GM12878 (cell line): ENCODE measurements around the gene MBOAT7. TPM values are rescaled to one million over a fixed set of nuclear protein-coding genes. Genes with fewer than 3 reads are reported as not detected.

Source experiments
- ATAC-seq: fragments of 200-7000 bp; cut with Tn5 transposase; 3 replicates; pipeline ENCODE4 v1.9.1; 2020; ENCODE audit warnings: mild to moderate bottlenecking, moderate library complexity
- BruUV-seq: library from RNA; stranded (reverse); fragments of 400-500 nt; replicated peaks from 2 replicates; lab custom pipeline; 2021; lab: Mats Ljungman, UMichigan
- CTCF ChIA-PET: fragments of 300-600 bp; sonication (Branson Sonifier 250); formaldehyde crosslinking; extraction: SDS; loops from one replicate; lab custom pipeline; 2021; ENCODE audit warnings: inconsistent platforms; lab: Yijun Ruan, JAX
- POLR2A ChIA-PET: fragments of 350-600 bp; formaldehyde crosslinking; extraction: SDS; loops from one replicate; lab custom pipeline; 2021; ENCODE audit warnings: inconsistent platforms; lab: Charles Lee
- RAD21 ChIA-PET: fragments of 300-600 bp; sonication (Branson Sonifier 250); formaldehyde crosslinking; loops from one replicate; lab custom pipeline; 2023; ENCODE audit warnings: antibody characterized with exemption; ENCODE audit not compliant: unreplicated experiment; lab: Charles Lee
- SMC1A ChIA-PET: fragments of 300-600 bp; sonication (Branson Sonifier 250); formaldehyde crosslinking; loops from one replicate; lab custom pipeline; 2023; ENCODE audit not compliant: unreplicated experiment, uncharacterized antibody; lab: Charles Lee
- DNase-seq: peaks from one replicate; pipeline ENCODE4 v3.0.0-alpha.2; 2011; ENCODE audit warnings: low read depth, low spot score
- FAIRE-seq: peaks from 3 replicates; lab custom pipeline; 2011; peaks lifted over from hg19 to GRCh38; lab: Jason Lieb, UNC
- H2AFZ ChIP-seq: 2 replicates; pipeline ENCODE4 v1.6.0; 2011; ENCODE audit warnings: low read depth, low read length, control low read depth; ENCODE audit not compliant: control insufficient read depth
- H3K27ac ChIP-seq: 2 replicates; pipeline ENCODE4 v1.5.1; 2011; ENCODE audit warnings: control low read depth; ENCODE audit not compliant: control insufficient read depth, insufficient read depth
- H3K27me3 ChIP-seq, 2 experiments: replicated peaks in 1 of 2; 2 replicates each; pipeline versions ENCODE4 v1.6.0 to v1.6.1; 2011; ENCODE audit warnings: low read length in 1 of 2; ENCODE audit not compliant: control insufficient read depth in 2 of 2, insufficient read depth in 2 of 2
- H3K36me3 ChIP-seq, 2 experiments: 2 replicates each; pipeline ENCODE4 v1.5.1; 2011; ENCODE audit warnings: low read length in 1 of 2; ENCODE audit not compliant: control insufficient read depth in 2 of 2, insufficient read depth in 2 of 2
- H3K4me1 ChIP-seq: 2 replicates; pipeline ENCODE4 v1.6.1; 2011; ENCODE audit warnings: mild to moderate bottlenecking, low read length, moderate library complexity, mixed read lengths; ENCODE audit not compliant: control insufficient read depth, insufficient read depth
- H3K4me2 ChIP-seq: 2 replicates; pipeline ENCODE4 v1.6.0; 2011; ENCODE audit warnings: control low read depth; ENCODE audit not compliant: control insufficient read depth, insufficient read depth
- H3K4me3 ChIP-seq: fragments of 200-600 bp; sonication (generic); 2 replicates; pipeline ENCODE4 v1.5.1; 2016
- H3K79me2 ChIP-seq: 2 replicates; pipeline ENCODE4 v1.6.0; 2011; ENCODE audit warnings: low read length; ENCODE audit not compliant: control insufficient read depth, insufficient read depth
- H3K9ac ChIP-seq: 2 replicates; pipeline ENCODE4 v1.8.0; 2011; ENCODE audit warnings: low read length, control low read depth, mixed read lengths; ENCODE audit not compliant: control insufficient read depth, insufficient read depth
- H3K9me3 ChIP-seq: replicated peaks from 3 replicates; pipeline ENCODE4 v1.5.1; 2011; ENCODE audit warnings: mild to moderate bottlenecking, low read length; ENCODE audit not compliant: control insufficient read depth, insufficient read depth
- H4K20me1 ChIP-seq: 2 replicates; pipeline ENCODE4 v1.6.0; 2011; ENCODE audit not compliant: control insufficient read depth, insufficient read depth
- ATF2 ChIP-seq: IDR thresholded peaks from 2 replicates; pipeline ENCODE4 v1.6.1; 2012; ENCODE audit warnings: low read length, inconsistent platforms
- CBX5 ChIP-seq: sonication (generic); IDR thresholded peaks from 2 replicates; pipeline ENCODE4 v1.6.1; 2016; ENCODE audit warnings: low read depth, moderate library complexity, mild to moderate bottlenecking, inconsistent platforms
- CHD1 ChIP-seq: IDR thresholded peaks from 2 replicates; pipeline ENCODE4 v1.6.1; 2012; ENCODE audit warnings: low read depth, low read length, improper control_type of control experiment
- CREB1 ChIP-seq: IDR thresholded peaks from 2 replicates; pipeline ENCODE4 v1.6.1; 2012; ENCODE audit warnings: low read depth, mild to moderate bottlenecking, inconsistent platforms
- CTCF ChIP-seq, 3 experiments: IDR thresholded peaks in 2 of 3; conservative IDR thresholded peaks in 1 of 3; 2 replicates each; pipeline ENCODE4 v1.5.1; 2011; ENCODE audit warnings: low read depth in 3 of 3, low read length in 3 of 3, mild to moderate bottlenecking in 3 of 3, control low read depth in 2 of 3, moderate library complexity in 2 of 3, inconsistent platforms in 1 of 3, mixed read lengths in 1 of 3; ENCODE audit not compliant: control insufficient read depth in 2 of 3, insufficient read depth in 1 of 3; ENCODE audit errors: extremely low read depth in 1 of 3
- IKZF1 ChIP-seq: fragments of 450-650 bp; conservative IDR thresholded peaks from 2 replicates; pipeline ENCODE4 v1.6.1; 2017; ENCODE audit warnings: antibody characterized with exemption, mild to moderate bottlenecking
- IKZF2 ChIP-seq, 2 experiments: fragments of 450-650 bp; IDR thresholded peaks; 2 replicates each; pipeline ENCODE4 v1.6.1; 2017; ENCODE audit warnings: mild to moderate bottlenecking in 2 of 2, moderate library complexity in 2 of 2
- LARP7 ChIP-seq: fragments of 450-650 bp; IDR thresholded peaks from 2 replicates; pipeline ENCODE4 v1.6.1; 2017; ENCODE audit warnings: mild to moderate bottlenecking
- MEF2B ChIP-seq: fragments of 450-650 bp; IDR thresholded peaks from 2 replicates; pipeline ENCODE4 v1.6.1; 2018; ENCODE audit warnings: mild to moderate bottlenecking, moderate library complexity; ENCODE audit not compliant: partially characterized antibody, poor library complexity, severe bottlenecking
- NR2F1 ChIP-seq: fragments of 450-650 bp; conservative IDR thresholded peaks from 2 replicates; pipeline ENCODE4 v1.6.1; 2017; ENCODE audit warnings: mild to moderate bottlenecking
- NRF1 ChIP-seq: conservative IDR thresholded peaks from 2 replicates; pipeline ENCODE4 v1.6.1; 2011; ENCODE audit warnings: mild to moderate bottlenecking, low read depth, low read length, improper control_type of control experiment
- RAD21 ChIP-seq: IDR thresholded peaks from 2 replicates; pipeline ENCODE4 v1.6.1; 2011; ENCODE audit warnings: mild to moderate bottlenecking, low read depth, low read length, moderate library complexity; ENCODE audit not compliant: insufficient read depth
- RBBP5 ChIP-seq: fragments of 200-600 bp; sonication (generic); conservative IDR thresholded peaks from 2 replicates; pipeline ENCODE4 v1.6.1; 2016
- SMC3 ChIP-seq: IDR thresholded peaks from 2 replicates; pipeline ENCODE4 v1.6.1; 2011; ENCODE audit warnings: low read length, improper control_type of control experiment, borderline replicate concordance
- SP1 ChIP-seq: IDR thresholded peaks from one replicate; pipeline ENCODE4 v1.6.1; 2011; ENCODE audit warnings: low read depth, low read length
- YY1 ChIP-seq: IDR thresholded peaks from 2 replicates; pipeline ENCODE4 v1.6.1; 2011; ENCODE audit warnings: low read depth, mild to moderate bottlenecking, low read length
- WGBS: methylation state at CpG from one replicate; pipeline ENCODE4 v1.1.6; 2016; ENCODE audit warnings: low lambda C conversion rate; ENCODE audit not compliant: insufficient replicate concordance, insufficient coverage; ENCODE audit errors: missing lambda C conversion rate; 5-methylcytosine and 5-hydroxymethylcytosine counted together
- in situ Hi-C: fragments of 300-500 bp; cut with MboI; formaldehyde crosslinking; loops from 9 replicates; pipeline ENCODE4 v1.14.3; 2018; ENCODE audit warnings: mixed read lengths
- intact Hi-C: fragments of 100-400 bp; cut with micrococcal nuclease; formaldehyde crosslinking; loops from one replicate; pipeline ENCODE4 v1.14.2; 2022; ENCODE audit not compliant: unreplicated experiment
- polyA plus RNA-seq, 11 experiments: library from polyadenylated mRNA; depleted of rRNA in 4 of 11; unstranded in 6 of 11; stranded (reverse) in 5 of 11; fragments of >200 nt; fragmentation: Nextera tagmentation in 4 of 11; fragmentation: Illumina TruSeq in 1 of 11; extraction: Ambion mirVana in 4 of 11; extraction: Trizol in 1 of 11; gene quantifications; 1 replicate in 1 of 11; 2 replicates in 10 of 11; pipeline versions ENCODE4 v1.2.1 to v1.2.3, GENCODE V29; 2011 to 2016; ENCODE audit warnings: inconsistent platforms in 2 of 11, missing spikeins in 2 of 11, low read depth in 1 of 11
- total RNA-seq, 4 experiments: library from RNA; depleted of rRNA in 3 of 4; stranded (reverse); fragments of >200 nt in 3 of 4; fragmentation: Illumina TruSeq in 1 of 4; extraction: Trizol in 1 of 4; gene quantifications; 2 replicates each; pipeline versions ENCODE4 v1.2.1 to v1.2.3, GENCODE V29; 2013 to 2021

The MBOAT7 gene
- total and polyA plus RNA-seq, 10 of the 15 experiments (the other 5 are each of a cell fraction or from before 2014, with no cell fraction given) = 0.69 to 44.5 (median 21.7) TPM

- no peak for DNase-seq
- Histone ChIP-seq H2AFZ (peak overlapping the region; percentile 71), H3K4me3 (no peak overlapping the region), H4K20me1 (no peaks in the 10 kb centered on the region), H3K9ac (no peak overlapping the region), H3K4me1 (no peaks in the 10 kb centered on the region), H3K9me3 (no peaks in the 10 kb centered on the region; the same call in 2 of the 3 replicates), H3K27ac (no peak overlapping the region), H3K4me2 (peak overlapping the region; percentile 50; the same call in 1 of the 2 replicates), H3K27me3 (no peaks in the 10 kb centered on the region), H3K79me2 (no peaks in the 10 kb centered on the region), H3K36me3 (no peaks in the 10 kb centered on the region)
- in situ Hi-C loops = no loop called here
- intact Hi-C loops = loop anchor here (1.0 kb wide), 1 partner anchor 63 kb away; no protein-coding TSS in a partner anchor
- ChIA-PET POLR2A (no interaction called here), RAD21 (interaction anchor here (1.2 kb wide), 1 partner anchor 99 kb away, joined by 3 read pairs; no protein-coding TSS in a partner anchor), CTCF (interaction anchor here (0.7 to 1.9 kb wide), 6 partner anchors 9 to 222 kb away, joined by 3 to 9 read pairs (median 4); partner anchors contain the start of gene LENG1), SMC1A (no interaction called here)
- peak; percentile 76 for FAIRE-seq
- 24% methylated on average over 23 of the region's 25 CpGs for WGBS
- peak; percentile 98 for ATAC-seq
- BruUV-seq = no TSS peak
- TF ChIP-seq CTCF (IDR thresholded peaks at IDR 0.05 in 2 of 3, conservative IDR thresholded peaks at IDR 0.05 in 1 of 3; ENCODE audit: control insufficient read depth in 2 of 3, extremely low read depth in 1 of 3, insufficient read depth in 1 of 3, low read depth in 3 of 3, low read length in 3 of 3) = peak; percentile 72 to 91 (median 81)
- TF ChIP-seq YY1 = 0 out of 2 replicates have a peak, but pooled peaks have one; percentile 19
- TF ChIP-seq RAD21 = peak; percentile 66
- TF ChIP-seq MEF2B = peak; percentile 79
- no peak for TF ChIP-seq CBX5
- TF ChIP-seq IKZF2 (IDR thresholded peaks at IDR 0.05) = 0 out of 4 replicates have a peak, but pooled peaks of 1 of the 2 experiments have one; percentile 20
- TF ChIP-seq IKZF1 = peak; percentile 28
- no peak for TF ChIP-seq RBBP5
- 0 out of 2 replicates have a peak, but pooled peaks have one; percentile 27 for TF ChIP-seq CREB1
- no peak for TF ChIP-seq CHD1
- peak; percentile 47 for TF ChIP-seq NR2F1
- no peak for TF ChIP-seq NRF1
- TF ChIP-seq SMC3 = peak; percentile 78
- no peak for TF ChIP-seq SP1
- no peak for TF ChIP-seq ATF2
- TF ChIP-seq LARP7 = 0 out of 2 replicates have a peak, but pooled peaks have one; percentile 23
Observed at GRCh38 chr19:54168174-54168917, 21.0 kb downstream of the MBOAT7 start.
